SK-N-SH (cell line): ENCODE data around the gene ARHGEF4. TPM values are rescaled to one million over a fixed set of nuclear protein-coding genes. Genes with fewer than 3 reads are reported as not detected.

Source experiments
- CTCF ChIA-PET: fragments of 300-600, 350-600 bp; formaldehyde crosslinking; extraction: SDS; loops from one replicate; lab custom pipeline; 2021; lab: Yijun Ruan, JAX
- POLR2A ChIA-PET: fragments of 350-600 bp; sonication (Branson Sonifier 250); formaldehyde crosslinking; extraction: SDS; loops from one replicate; lab custom pipeline; 2020; ENCODE audit warnings: antibody characterized with exemption, inconsistent platforms; lab: Yijun Ruan, JAX
- DNase-seq: peaks from one replicate; pipeline ENCODE4 v3.0.0; 2012
- H2AFZ ChIP-seq: fragments of 200-600 bp; sonication (generic); 2 replicates; pipeline ENCODE4 v1.8.1; 2016; ENCODE audit warnings: antibody characterized with exemption, mild to moderate bottlenecking, low read depth
- H3F3A ChIP-seq: fragments of 200-600 bp; sonication (generic); replicated peaks from 2 replicates; pipeline ENCODE3; 2016; ENCODE audit warnings: antibody characterized with exemption, mild to moderate bottlenecking; ENCODE audit not compliant: insufficient read depth
- H3K27ac ChIP-seq, 2 experiments: fragments of 200-500 bp in 1 of 2; fragments of 200-600 bp in 1 of 2; sonication (Bioruptor generic) in 1 of 2; sonication (generic), shearing (Covaris generic) in 1 of 2; 2 replicates each; pipeline versions ENCODE4 v1.5.1 to v1.6.1; 2014 to 2016; ENCODE audit warnings: low read depth in 2 of 2, inconsistent platforms in 1 of 2, low read length in 1 of 2, mild to moderate bottlenecking in 1 of 2, mixed read lengths in 1 of 2
- H3K27me3 ChIP-seq: fragments of 200-600 bp; sonication (generic), shearing (Covaris generic); 2 replicates; pipeline ENCODE4 v1.6.1; 2016; ENCODE audit warnings: mixed run types; ENCODE audit not compliant: insufficient read depth
- H3K36me3 ChIP-seq, 2 experiments: fragments of 200-500 bp in 1 of 2; fragments of 200-600 bp in 1 of 2; sonication (Bioruptor generic) in 1 of 2; sonication (generic) in 1 of 2; replicated peaks in 1 of 2; 2 replicates each; pipeline versions ENCODE3 to v1.5.1; 2014 to 2016; ENCODE audit warnings: low read length in 1 of 2, mild to moderate bottlenecking in 1 of 2; ENCODE audit not compliant: insufficient read depth in 2 of 2, control insufficient read depth in 1 of 2
- H3K4me1 ChIP-seq, 2 experiments: fragments of 200-500 bp in 1 of 2; fragments of 200-600 bp in 1 of 2; sonication (Bioruptor generic) in 1 of 2; sonication (generic), shearing (Covaris generic) in 1 of 2; 2 replicates each; pipeline versions ENCODE4 v1.5.1 to v1.6.1; 2014 to 2016; ENCODE audit warnings: low read depth in 1 of 2, low read length in 1 of 2, mixed run types in 1 of 2; ENCODE audit not compliant: insufficient read depth in 2 of 2, control insufficient read depth in 1 of 2
- H3K4me2 ChIP-seq: fragments of 200-600 bp; sonication (generic), shearing (Covaris generic); 2 replicates; pipeline ENCODE4 v1.6.1; 2017; ENCODE audit warnings: mixed run types
- H3K4me3 ChIP-seq, 2 experiments: fragments of 200-500 bp in 1 of 2; fragments of 200-600 bp in 1 of 2; sonication (Bioruptor generic) in 1 of 2; sonication (generic), shearing (Covaris generic) in 1 of 2; 2 replicates each; pipeline versions ENCODE4 v1.5.1 to v1.8.1; 2014 to 2016; ENCODE audit warnings: low read depth in 2 of 2, inconsistent platforms in 1 of 2, low read length in 1 of 2, mild to moderate bottlenecking in 1 of 2, mixed read lengths in 1 of 2, moderate library complexity in 1 of 2
- H3K79me2 ChIP-seq: fragments of 200-600 bp; sonication (generic); 2 replicates; pipeline ENCODE4 v1.8.1; 2017; ENCODE audit warnings: mild to moderate bottlenecking; ENCODE audit not compliant: insufficient read depth
- H3K9ac ChIP-seq: fragments of 200-600 bp; sonication (generic); 2 replicates; pipeline ENCODE4 v1.6.1; 2017; ENCODE audit warnings: mixed run types
- H3K9me2 ChIP-seq: fragments of 200-600 bp; sonication (generic); 2 replicates; pipeline ENCODE4 v1.6.1; 2017; ENCODE audit warnings: mixed run types
- H3K9me3 ChIP-seq: fragments of 200-600 bp; sonication (generic); 2 replicates; pipeline ENCODE4 v1.6.1; 2017; ENCODE audit warnings: mixed run types, mild to moderate bottlenecking, moderate library complexity
- H4K20me1 ChIP-seq: fragments of 200-600 bp; sonication (generic); 2 replicates; pipeline ENCODE4 v1.6.1; 2017; ENCODE audit warnings: mild to moderate bottlenecking, mixed run types; ENCODE audit not compliant: insufficient read depth
- EP300 ChIP-seq, 2 experiments: IDR thresholded peaks; 2 replicates each; pipeline versions ENCODE4 v1.4.0 to v1.6.1; 2012; ENCODE audit warnings: borderline replicate concordance in 1 of 2, low read depth in 1 of 2, low read length in 1 of 2
- FOSL2 ChIP-seq: IDR thresholded peaks from 2 replicates; pipeline ENCODE4 v1.4.0; 2012; ENCODE audit warnings: low read depth, mild to moderate bottlenecking, moderate library complexity, borderline replicate concordance
- GATA2 ChIP-seq: sonication (generic); formaldehyde crosslinking; IDR thresholded peaks from 2 replicates; pipeline ENCODE4 v1.5.0; 2020; ENCODE audit warnings: mild to moderate bottlenecking, missing genetic modification reagents
- IRF3 ChIP-seq: fragments of 150-350 bp; IDR thresholded peaks from 2 replicates; pipeline ENCODE4 v1.6.1; 2016; ENCODE audit warnings: mild to moderate bottlenecking, low read depth, low read length
- MAX ChIP-seq: IDR thresholded peaks from 2 replicates; pipeline ENCODE4 v1.4.0; 2012; ENCODE audit warnings: low read depth
- PBX3 ChIP-seq: IDR thresholded peaks from 2 replicates; pipeline ENCODE4; 2012
- RCOR1 ChIP-seq: fragments of 150-350 bp; IDR thresholded peaks from 2 replicates; pipeline ENCODE4 v1.6.1; 2017; ENCODE audit warnings: antibody characterized with exemption, low read length
- RXRA ChIP-seq: IDR thresholded peaks from 2 replicates; pipeline ENCODE4 v1.4.0; 2012; ENCODE audit warnings: low read depth, mild to moderate bottlenecking, borderline replicate concordance
- SIN3A ChIP-seq: IDR thresholded peaks from 2 replicates; pipeline ENCODE4 v1.6.1; 2012; ENCODE audit warnings: low read depth, mild to moderate bottlenecking, low read length, moderate library complexity, borderline replicate concordance
- SMC3 ChIP-seq: IDR thresholded peaks from 2 replicates; pipeline ENCODE4 v1.6.1; 2012; ENCODE audit warnings: low read depth, low read length, improper control_type of control experiment
- TAF1 ChIP-seq: IDR thresholded peaks from 2 replicates; pipeline ENCODE4 v1.6.1; 2012; ENCODE audit warnings: low read depth, mild to moderate bottlenecking, low read length, moderate library complexity, borderline replicate concordance
- TCF12 ChIP-seq: IDR thresholded peaks from 2 replicates; pipeline ENCODE4 v1.4.0; 2012
- USF2 ChIP-seq: fragments of 150-350 bp; IDR thresholded peaks from 2 replicates; pipeline ENCODE4 v1.6.1; 2017; ENCODE audit warnings: antibody characterized with exemption, low read length, low read depth, borderline replicate concordance
- YY1 ChIP-seq: IDR thresholded peaks from 2 replicates; pipeline ENCODE4 v1.4.0; 2012; ENCODE audit warnings: low read depth, mild to moderate bottlenecking
- WGBS: methylation state at CpG from one replicate; pipeline ENCODE4 v1.1.6; 2017; ENCODE audit warnings: low lambda C conversion rate; 5-methylcytosine and 5-hydroxymethylcytosine counted together
- polyA plus RNA-seq, 3 experiments: library from polyadenylated mRNA; depleted of rRNA; stranded (reverse); fragments of >200 nt; gene quantifications; 2 replicates each; pipeline ENCODE4 v1.2.3, GENCODE V29; 2012

Gene ARHGEF4
- polyA plus RNA-seq, 1 of the 3 experiments (the other 2 are of a cell fraction), result 2.3 TPM

- TF ChIP-seq MAX (peak; percentile 9; the same call in 1 of the 2 replicates), TAF1 (peak; percentile 48; the same call in 1 of the 2 replicates), SMC3 (no peak), USF2 (no peak; the same call in 1 of the 2 replicates), FOSL2 (no peak), SIN3A (no peak), PBX3 (no peak), RCOR1 (no peak; the same call in 1 of the 2 replicates), IRF3 (no peak)
These were observed 256.4 kb downstream of the ARHGEF4 start, which contains the start of gene FAM168B (continued) for GRCh38 chr2:131093006-131093695.

GRCh38 chr2:131093696-131094462 is 257.2 kb downstream of the ARHGEF4 start:
- Histone ChIP-seq H3K27me3 (no peaks in the 10 kb centered on the region), H3F3A (peaks cover 11% of the 10 kb centered on the region), H3K4me2 (peak overlapping the region; percentile 75), H3K9me3 (no peaks in the 10 kb centered on the region), H3K79me2 (peaks cover 40% of the 10 kb centered on the region), H3K4me1 (0 out of 4 replicates have a peak, but pooled peaks cover 0 to 3% of the 10 kb centered on the region in 2 experiments), H3K27ac (peak overlapping the region; percentile 80 to 91), H3K9ac (peak overlapping the region; percentile 89), H3K36me3 (peaks cover 0 to 16% of the 10 kb centered on the region in 2 experiments), H3K9me2 (no peaks in the 10 kb centered on the region), H3K4me3 (peak overlapping the region; percentile 69 to 90), H4K20me1 (peaks cover 35% of the 10 kb centered on the region), H2AFZ (peak overlapping the region; percentile 85)
- CTCF ChIA-PET, result interaction anchor here (0.9 kb wide), 1 partner anchor 9 kb away, joined by 4 read pairs; no protein-coding TSS in a partner anchor
- DNase-seq, result no peak
- POLR2A ChIA-PET, result interaction anchor here (0.7 to 1.2 kb wide), 2 partner anchors 11 to 71 kb away, joined by 4 to 7 read pairs; partner anchors contain the start of gene PLEKHB2
- TF ChIP-seq YY1 (peak; percentile 46; the same call in 1 of the 2 replicates), GATA2 (CRISPR knock-in tag) (no peak), EP300 (IDR thresholded peaks at IDR 0.05; ENCODE audit: borderline replicate concordance in 1 of 2, low read depth in 1 of 2, low read length in 1 of 2) (no peak), TCF12 (no peak), TAF1 (peak; percentile 1; the same call in 1 of the 2 replicates), RXRA (no peak)
- 9% methylated on average over 37 of the region's 37 CpGs for WGBS
